H9 (cell line): Measurements from ENCODE around the gene CCDC9B. TPM values are rescaled to one million over a fixed set of nuclear protein-coding genes. Genes with fewer than 3 reads are reported as not detected.

Source experiments
- DNase-seq: peaks from one replicate; pipeline ENCODE4 v3.0.0-alpha.2; 2017
- H2AFZ ChIP-seq: one replicate; pipeline ENCODE4 v1.6.1; 2013; ENCODE audit warnings: mild to moderate bottlenecking, low read length, control low read depth, moderate library complexity
- H2AK5ac ChIP-seq: 2 replicates; pipeline ENCODE4 v1.6.1; 2013; ENCODE audit warnings: low read length, control low read depth, mixed read lengths; ENCODE audit not compliant: insufficient read length
- H2BK120ac ChIP-seq: one replicate; pipeline ENCODE4 v1.6.1; 2013; ENCODE audit warnings: low read depth, mild to moderate bottlenecking, low read length, control low read depth, inconsistent platforms; ENCODE audit not compliant: poor library complexity, severe bottlenecking
- H2BK12ac ChIP-seq: 2 replicates; pipeline ENCODE4 v1.6.1; 2013; ENCODE audit warnings: low read length, control low read depth, mixed read lengths, low read depth; ENCODE audit not compliant: insufficient read length
- H2BK15ac ChIP-seq: 2 replicates; pipeline ENCODE4 v1.6.1; 2013; ENCODE audit warnings: low read depth, low read length, control low read depth
- H2BK20ac ChIP-seq: one replicate; pipeline ENCODE4 v1.6.1; 2013; ENCODE audit warnings: low read depth, mild to moderate bottlenecking, low read length, control low read depth, inconsistent platforms; ENCODE audit not compliant: poor library complexity, severe bottlenecking
- H2BK5ac ChIP-seq: 2 replicates; pipeline ENCODE4 v1.6.1; 2013; ENCODE audit warnings: low read length, control low read depth, mixed read lengths; ENCODE audit not compliant: insufficient read length
- H3K14ac ChIP-seq: 2 replicates; pipeline ENCODE4 v1.6.1; 2013; ENCODE audit warnings: low read length, control low read depth; ENCODE audit not compliant: insufficient read depth
- H3K18ac ChIP-seq: 2 replicates; pipeline ENCODE4 v1.6.1; 2013; ENCODE audit warnings: low read depth, mild to moderate bottlenecking, mixed read lengths, low read length, control low read depth; ENCODE audit not compliant: insufficient read length
- H3K23ac ChIP-seq: 2 replicates; pipeline ENCODE4 v1.6.1; 2013; ENCODE audit warnings: low read length, control low read depth, mixed read lengths, low read depth; ENCODE audit not compliant: insufficient read length
- H3K23me2 ChIP-seq: 2 replicates; pipeline ENCODE4 v1.6.1; 2013; ENCODE audit warnings: low read depth, mild to moderate bottlenecking, mixed read lengths, low read length, control low read depth; ENCODE audit not compliant: insufficient read length, poor library complexity, severe bottlenecking
- H3K27ac ChIP-seq: 2 replicates; pipeline ENCODE4 v1.5.1; 2013; ENCODE audit warnings: low read length, control low read depth, mixed read lengths, low read depth; ENCODE audit not compliant: insufficient read length
- H3K27me3 ChIP-seq: 2 replicates; pipeline ENCODE4 v1.6.1; 2013; ENCODE audit warnings: low read length, control low read depth, inconsistent platforms; ENCODE audit not compliant: insufficient read depth
- H3K4ac ChIP-seq: 2 replicates; pipeline ENCODE4 v1.6.1; 2013; ENCODE audit warnings: low read depth, mild to moderate bottlenecking, control low read depth, inconsistent platforms, low read length, moderate library complexity
- H3K4me1 ChIP-seq: 2 replicates; pipeline ENCODE4 v1.6.1; 2013; ENCODE audit warnings: low read length, control low read depth, inconsistent platforms; ENCODE audit not compliant: insufficient read depth
- H3K4me2 ChIP-seq: 2 replicates; pipeline ENCODE4 v1.6.1; 2013; ENCODE audit warnings: low read length, control low read depth, mixed read lengths; ENCODE audit not compliant: insufficient read length, insufficient read depth
- H3K56ac ChIP-seq: 2 replicates; pipeline ENCODE4 v1.6.1; 2013; ENCODE audit warnings: low read depth, mild to moderate bottlenecking, mixed read lengths, low read length, control low read depth; ENCODE audit not compliant: insufficient read length
- H3K79me1 ChIP-seq: 2 replicates; pipeline ENCODE4 v1.6.1; 2013; ENCODE audit warnings: low read depth, mild to moderate bottlenecking, moderate library complexity, low read length, control low read depth, inconsistent platforms; ENCODE audit not compliant: insufficient read depth, poor library complexity, severe bottlenecking
- H3K79me2 ChIP-seq: 2 replicates; pipeline ENCODE4 v1.6.1; 2013; ENCODE audit warnings: low read length, control low read depth, inconsistent platforms; ENCODE audit not compliant: insufficient read depth
- H3K9ac ChIP-seq: 2 replicates; pipeline ENCODE4 v1.6.1; 2013; ENCODE audit warnings: low read length, control low read depth, mixed read lengths; ENCODE audit not compliant: insufficient read length; ENCODE audit errors: extremely low read depth
- H3K9me3 ChIP-seq: one replicate; pipeline ENCODE4 v1.6.1; 2013; ENCODE audit warnings: low read depth, low read length, inconsistent platforms; ENCODE audit not compliant: control insufficient read depth
- H3T11ph ChIP-seq: one replicate; pipeline ENCODE4 v1.6.1; 2013; ENCODE audit warnings: mild to moderate bottlenecking, low read length, control low read depth, inconsistent platforms
- H4K20me1 ChIP-seq: one replicate; pipeline ENCODE4 v1.6.1; 2013; ENCODE audit not compliant: control insufficient read depth, insufficient read length, insufficient read depth
- H4K5ac ChIP-seq: 2 replicates; pipeline ENCODE4 v1.6.1; 2013; ENCODE audit warnings: low read depth, mild to moderate bottlenecking, mixed read lengths, low read length, control low read depth; ENCODE audit not compliant: insufficient read length
- H4K8ac ChIP-seq: replicated peaks from 2 replicates; pipeline ENCODE4 v1.6.1; 2013; ENCODE audit warnings: low read length, control low read depth, mixed read lengths, low read depth; ENCODE audit not compliant: insufficient read length
- H4K91ac ChIP-seq: 2 replicates; pipeline ENCODE4 v1.6.1; 2013; ENCODE audit warnings: low read depth, mild to moderate bottlenecking, moderate library complexity, mixed read lengths, low read length, control low read depth; ENCODE audit not compliant: insufficient read length
- H3K27ac Mint-ChIP-seq, 3 experiments: 2 replicates in 2 of 3; 3 replicates in 1 of 3; pipeline ENCODE4 v1.8.0; 2020 to 2021; ENCODE audit warnings: mixed read lengths in 3 of 3, mild to moderate bottlenecking in 1 of 3, moderate library complexity in 1 of 3
- H3K27me3 Mint-ChIP-seq: 2 replicates; pipeline ENCODE4 v1.8.0; 2021; ENCODE audit warnings: low read depth, mild to moderate bottlenecking, moderate library complexity, mixed read lengths
- H3K36me3 Mint-ChIP-seq, 3 experiments: 2 replicates in 2 of 3; 3 replicates in 1 of 3; pipeline ENCODE4 v1.8.0; 2020 to 2021; ENCODE audit warnings: low read depth in 3 of 3, mixed read lengths in 3 of 3; ENCODE audit not compliant: insufficient read depth in 1 of 3
- H3K4me1 Mint-ChIP-seq, 2 experiments: 2 replicates each; pipeline ENCODE4 v1.8.0; 2020; ENCODE audit warnings: mixed read lengths in 2 of 2
- H3K4me3 Mint-ChIP-seq, 2 experiments: 2 replicates in 1 of 2; 3 replicates in 1 of 2; pipeline ENCODE4 v1.8.0; 2020 to 2021; ENCODE audit warnings: mild to moderate bottlenecking in 2 of 2, mixed read lengths in 2 of 2, moderate library complexity in 1 of 2
- H3K9me3 Mint-ChIP-seq, 2 experiments: 2 replicates in 1 of 2; 3 replicates in 1 of 2; pipeline ENCODE4 v1.8.0; 2020; ENCODE audit warnings: mild to moderate bottlenecking in 2 of 2, mixed read lengths in 2 of 2, moderate library complexity in 1 of 2
- CTCF ChIP-seq: fragments of 200-600 bp; sonication (generic); conservative IDR thresholded peaks from 3 replicates; pipeline ENCODE4 v1.8.0; 2021; ENCODE audit warnings: antibody characterized with exemption, mild to moderate bottlenecking
- WGBS: extraction: QIAGEN DNeasy Blood & Tissue Kit; methylation state at CpG from one replicate; pipeline ENCODE4 v1.1.7; 2013; ENCODE audit warnings: missing lambda C conversion rate, low lambda C conversion rate, mixed read lengths; ENCODE audit not compliant: insufficient read length; ENCODE audit errors: extremely low coverage; 5-methylcytosine and 5-hydroxymethylcytosine counted together
- total RNA-seq: library from RNA; stranded (reverse); gene quantifications from 2 replicates; pipeline ENCODE4 v1.2.1, GENCODE V29; 2021

CCDC9B gene
- total RNA-seq, 1 experiment from 2014 or later = 0.48 TPM

DNA sequence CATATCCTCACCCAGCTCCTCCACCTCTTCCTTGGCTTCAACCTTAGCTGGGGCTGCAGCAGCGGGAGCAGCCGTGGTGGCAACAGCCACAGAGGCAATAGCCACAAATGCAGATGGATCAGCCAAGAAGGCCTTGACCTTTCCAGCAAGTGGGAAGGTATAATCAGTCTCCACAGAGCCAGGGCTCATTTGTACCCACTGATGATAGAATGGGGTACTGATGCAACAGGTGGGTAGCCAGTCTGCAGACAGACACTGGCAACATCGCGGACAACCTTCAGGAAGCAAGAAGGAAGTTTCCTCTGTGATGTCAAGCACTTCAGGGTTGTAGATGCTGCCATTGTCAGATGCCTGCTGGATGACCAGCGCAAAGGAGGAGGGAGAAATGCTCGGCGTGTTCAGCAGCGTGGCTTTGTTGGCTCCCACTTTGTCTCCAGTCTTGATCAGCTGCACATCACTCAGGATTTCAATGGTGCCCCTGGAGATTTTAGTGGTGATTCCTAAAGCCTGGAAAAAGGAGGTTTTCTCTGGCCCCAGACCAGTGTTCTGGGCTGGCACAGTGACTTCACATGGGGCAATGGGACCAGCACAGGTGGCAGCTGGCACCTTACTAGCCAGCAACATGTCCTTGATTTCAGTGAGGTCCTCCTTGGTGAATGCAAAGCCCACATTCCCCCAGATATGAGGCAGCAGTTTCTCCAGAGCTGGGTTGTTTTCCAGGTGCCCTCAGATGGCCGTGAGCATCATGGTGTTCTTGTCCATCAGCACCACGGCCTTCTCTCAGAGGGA, 28.2 kb downstream of the CCDC9B start:
- no peak overlapping the region for H3K4me3 Mint-ChIP-seq
- H2BK5ac ChIP-seq = no peak overlapping the region
- H3K27ac Mint-ChIP-seq = no peak overlapping the region
- no peaks in the 10 kb centered on the region for H4K20me1 ChIP-seq
- no peak overlapping the region for H3K9ac ChIP-seq
- H4K5ac ChIP-seq = no peak overlapping the region
- H2AFZ ChIP-seq = no peak overlapping the region
- H3K23me2 ChIP-seq = no peaks in the 10 kb centered on the region
- H3K27ac ChIP-seq = no peak overlapping the region
- H3K56ac ChIP-seq = no peak overlapping the region
- no peaks in the 10 kb centered on the region; a peak in 1 of 5 replicates for H3K9me3 Mint-ChIP-seq
- H4K8ac ChIP-seq = no peak overlapping the region
- WGBS = no CpG with 5 or more reads among the region's 10 CpGs
- H3K27me3 ChIP-seq = no peaks in the 10 kb centered on the region
- peaks cover 3% of the 10 kb centered on the region; the same call in 1 of the 2 replicates for H3K4me1 ChIP-seq
- H3K4ac ChIP-seq = no peak overlapping the region
- H2BK12ac ChIP-seq = no peak overlapping the region
- H3K36me3 Mint-ChIP-seq = no peaks in the 10 kb centered on the region
- no peak overlapping the region for H2BK20ac ChIP-seq
- H4K91ac ChIP-seq = no peak overlapping the region
- H3K14ac ChIP-seq = no peak overlapping the region
- no peak overlapping the region for H2BK120ac ChIP-seq
- no peak overlapping the region for H2AK5ac ChIP-seq
- DNase-seq = no peak
- no peaks in the 10 kb centered on the region for H3K79me1 ChIP-seq
- H3K79me2 ChIP-seq = no peaks in the 10 kb centered on the region
- H3T11ph ChIP-seq = no peak overlapping the region
- H3K27me3 Mint-ChIP-seq = peaks cover 65% of the 10 kb centered on the region
- no peak overlapping the region for H3K23ac ChIP-seq
- H3K18ac ChIP-seq = no peak overlapping the region
- H2BK15ac ChIP-seq = no peak overlapping the region
- no peak for TF ChIP-seq CTCF
- no peak overlapping the region for H3K4me2 ChIP-seq
- H3K4me1 Mint-ChIP-seq = peaks cover 19 to 27% of the 10 kb centered on the region in 2 experiments
- no peaks in the 10 kb centered on the region for H3K9me3 ChIP-seq
